GM23248 (cell line): ENCODE measurements around the gene SLC2A9.

Experiments
- EZH2 ChIP-seq: fragments of 200-600 bp; sonication (generic); IDR thresholded peaks from 2 replicates; pipeline ENCODE4 v1.6.1; 2018; ENCODE audit warnings: antibody characterized with exemption, mild to moderate bottlenecking; ENCODE audit not compliant: insufficient read depth, poor library complexity, severe bottlenecking
- EZH2phosphoT487 ChIP-seq: fragments of 200-600 bp; sonication (generic); IDR thresholded peaks from 2 replicates; pipeline ENCODE4 v1.6.1; 2018; ENCODE audit warnings: antibody characterized with exemption, moderate library complexity, mild to moderate bottlenecking, low read depth; ENCODE audit not compliant: insufficient read depth

- TF ChIP-seq EZH2 (no peak), EZH2phosphoT487 (no peak)
Observed at GRCh38 chr4:9781343-9782135, 239.8 kb downstream of the SLC2A9 start, which contains the start of gene DRD5.
